Lung (tissue), 12 donors: ENCODE data around the gene SLC44A5. TPM values are rescaled to one million over a fixed set of nuclear protein-coding genes. Genes with fewer than 3 reads are reported as not detected.
"Not testable (repeated sequence)": the region's sequence is repeated elsewhere in the genome, so short reads cannot be mapped to it uniquely, and the experiment has no call there.

Experiments
- ATAC-seq: fragments of 200-7000 bp; cut with Tn5 transposase; one replicate; pipeline ENCODE4 v1.9.1; 2020; ENCODE audit warnings: moderate number of reproducible peaks; ENCODE audit not compliant: insufficient read depth, low FRiP score
- DNase-seq, 3 donors: peaks; one replicate each; pipeline ENCODE4 v3.0.0-alpha.2; 2013 to 2017
- H3K27ac ChIP-seq, 2 donors: one replicate each; pipeline ENCODE4 v1.5.1; 2013; ENCODE audit warnings: mild to moderate bottlenecking in 2 of 2, moderate library complexity in 2 of 2, control low read depth in 1 of 2, inconsistent platforms in 1 of 2, low read depth in 1 of 2, low read length in 1 of 2
- H3K27me3 ChIP-seq, 3 donors: one replicate each; pipeline ENCODE4 v1.5.1; 2013; ENCODE audit warnings: low read length in 2 of 3; ENCODE audit not compliant: control insufficient read depth in 3 of 3, insufficient read depth in 3 of 3
- H3K36me3 ChIP-seq, 4 donors: one replicate each; pipeline ENCODE4 v1.5.1; 2013; ENCODE audit warnings: low read length in 4 of 4, mild to moderate bottlenecking in 1 of 4, moderate library complexity in 1 of 4; ENCODE audit not compliant: control insufficient read depth in 4 of 4, insufficient read depth in 4 of 4
- H3K4me1 ChIP-seq, 5 donors: one replicate each; pipeline ENCODE4 v1.5.1; 2013; ENCODE audit warnings: low read length in 5 of 5, mild to moderate bottlenecking in 2 of 5, moderate library complexity in 1 of 5; ENCODE audit not compliant: control insufficient read depth in 5 of 5, insufficient read depth in 5 of 5
- H3K4me3 ChIP-seq: one replicate; pipeline ENCODE4 v1.5.1; 2013; ENCODE audit warnings: mild to moderate bottlenecking, control low read depth, moderate library complexity
- H3K9ac ChIP-seq, 2 donors: one replicate each; pipeline ENCODE4 v1.5.1; 2013; ENCODE audit warnings: low read length in 2 of 2, control low read depth in 1 of 2; ENCODE audit not compliant: insufficient read depth in 1 of 2
- H3K9me3 ChIP-seq, 4 donors: one replicate each; pipeline ENCODE4 v1.5.1; 2013; ENCODE audit warnings: low read length in 3 of 4, mild to moderate bottlenecking in 1 of 4, moderate library complexity in 1 of 4; ENCODE audit not compliant: control insufficient read depth in 4 of 4, insufficient read depth in 3 of 4
- WGBS, 2 donors: extraction: QIAGEN DNeasy Blood & Tissue Kit; methylation state at CpG; one replicate each; pipeline ENCODE4 v1.1.7; 2013; 5-methylcytosine and 5-hydroxymethylcytosine counted together
- polyA plus RNA-seq, 2 donors: library from polyadenylated mRNA; stranded (reverse); fragments of 200-250 nt; gene quantifications; one replicate each; pipeline ENCODE4 v1.2.1, GENCODE V29; 2013
- total RNA-seq, 2 donors: library from RNA; depleted of rRNA in 1 of 2; stranded (reverse); fragments of >200 nt in 1 of 2; gene quantifications; one replicate each; pipeline ENCODE4 v1.2.1, GENCODE V29; 2014 to 2021
- TF ChIP-seq, protein P1 (sequence below): IDR thresholded peaks from 2 replicates; pipeline ENCODE4 v1.5.1; 2012; ENCODE audit warnings: mild to moderate bottlenecking; ENCODE audit errors: control extremely low read depth, extremely low read depth
- donor health status: control.
- donor health status: control.
- donor health status: Bipolar disorder and iron deficiency.
- donor health status: healthy.
- donor health status: DM: yes; HTN: yes; CAD: no.

SLC44A5 gene
- total and polyA plus RNA-seq, 4 donors = 0.10 to 1.6 (median 0.43) TPM

- no peaks in the 10 kb centered on the region for H3K36me3 ChIP-seq
- no peak overlapping the region for H3K4me3 ChIP-seq
- no peaks in the 10 kb centered on the region for H3K4me1 ChIP-seq
- H3K9me3 ChIP-seq = no peaks in the 10 kb centered on the region
- TF ChIP-seq, protein P1, sequence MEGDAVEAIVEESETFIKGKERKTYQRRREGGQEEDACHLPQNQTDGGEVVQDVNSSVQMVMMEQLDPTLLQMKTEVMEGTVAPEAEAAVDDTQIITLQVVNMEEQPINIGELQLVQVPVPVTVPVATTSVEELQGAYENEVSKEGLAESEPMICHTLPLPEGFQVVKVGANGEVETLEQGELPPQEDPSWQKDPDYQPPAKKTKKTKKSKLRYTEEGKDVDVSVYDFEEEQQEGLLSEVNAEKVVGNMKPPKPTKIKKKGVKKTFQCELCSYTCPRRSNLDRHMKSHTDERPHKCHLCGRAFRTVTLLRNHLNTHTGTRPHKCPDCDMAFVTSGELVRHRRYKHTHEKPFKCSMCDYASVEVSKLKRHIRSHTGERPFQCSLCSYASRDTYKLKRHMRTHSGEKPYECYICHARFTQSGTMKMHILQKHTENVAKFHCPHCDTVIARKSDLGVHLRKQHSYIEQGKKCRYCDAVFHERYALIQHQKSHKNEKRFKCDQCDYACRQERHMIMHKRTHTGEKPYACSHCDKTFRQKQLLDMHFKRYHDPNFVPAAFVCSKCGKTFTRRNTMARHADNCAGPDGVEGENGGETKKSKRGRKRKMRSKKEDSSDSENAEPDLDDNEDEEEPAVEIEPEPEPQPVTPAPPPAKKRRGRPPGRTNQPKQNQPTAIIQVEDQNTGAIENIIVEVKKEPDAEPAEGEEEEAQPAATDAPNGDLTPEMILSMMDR = no peak
- ATAC-seq (no peak), DNase-seq (no peak)
- 47 to 63% methylated on average over 1 of the region's 1 CpG for WGBS, 2 donors
- H3K9ac ChIP-seq = no peak overlapping the region
- H3K27me3 ChIP-seq = peaks cover 0 to 9% (median 4%) of the 10 kb centered on the region in 3 donors
- no peak overlapping the region for H3K27ac ChIP-seq
These were observed 412.8 kb downstream of the SLC44A5 start for GRCh38 chr1:75198163-75198562.

- no peak overlapping the region for H3K9ac ChIP-seq
- 73% methylated on average over 1 of the region's 1 CpG for WGBS, 2 donors
- H3K4me3 ChIP-seq = no peak overlapping the region
- H3K9me3 ChIP-seq = no peaks in the 10 kb centered on the region
- peaks cover 0 to 7% (median 0%) of the 10 kb centered on the region in 5 donors for H3K4me1 ChIP-seq
- DNase-seq (peak; percentile 13 to 74 (median 73)), ATAC-seq (no peak)
- peaks cover 0 to 5% (median 4%) of the 10 kb centered on the region in 3 donors for H3K27me3 ChIP-seq
- H3K27ac ChIP-seq = no peak overlapping the region
- TF ChIP-seq, protein P1 = no peak
- H3K36me3 ChIP-seq = no peaks in the 10 kb centered on the region
These were observed 422.0 kb downstream of the SLC44A5 start for GRCh38 chr1:75188892-75189291.

DNA sequence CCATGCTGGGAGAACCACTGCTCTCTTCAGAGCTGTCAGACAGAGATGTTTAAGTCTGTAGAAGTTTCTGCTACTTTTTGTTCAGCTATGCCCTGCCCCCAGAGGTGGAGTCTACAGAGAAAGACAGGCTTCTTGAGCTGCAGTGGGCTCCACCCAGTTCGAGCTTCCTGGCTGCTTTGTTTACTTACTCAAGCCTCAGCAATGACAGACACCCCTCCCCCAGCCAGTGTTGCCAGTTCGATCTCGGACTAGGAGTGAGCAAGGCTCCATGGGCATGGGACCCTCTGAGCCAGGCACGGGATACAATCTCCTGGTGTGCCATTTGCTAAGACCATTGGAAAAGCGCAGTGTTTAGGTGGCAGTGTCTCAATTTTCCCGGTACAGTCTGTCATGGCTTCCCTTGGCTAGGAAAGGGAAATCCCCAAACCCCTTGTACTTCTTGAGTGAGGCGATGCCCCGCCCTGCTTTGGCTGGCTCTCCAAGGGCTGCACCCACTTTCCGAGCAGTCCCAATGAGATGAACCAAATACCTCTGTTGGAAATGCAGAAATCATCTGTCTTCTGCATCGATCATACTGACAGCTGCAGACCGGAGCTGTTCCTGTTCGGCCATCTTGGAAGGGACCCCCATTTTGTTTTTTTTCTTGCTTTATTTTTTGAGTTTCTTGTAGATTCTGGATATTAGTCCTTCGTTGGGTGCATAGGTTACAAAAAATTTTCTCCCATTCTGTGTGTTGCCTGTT is 429.5 kb downstream of the SLC44A5 start:
- not testable (repeated sequence) for H3K27ac ChIP-seq, H3K4me3 ChIP-seq, H3K9ac ChIP-seq, ATAC-seq, H3K36me3 ChIP-seq, H3K9me3 ChIP-seq, DNase-seq, H3K27me3 ChIP-seq, H3K4me1 ChIP-seq
- WGBS, 2 donors = 85 to 88% methylated on average over 13 of the region's 13 CpGs

DNA sequence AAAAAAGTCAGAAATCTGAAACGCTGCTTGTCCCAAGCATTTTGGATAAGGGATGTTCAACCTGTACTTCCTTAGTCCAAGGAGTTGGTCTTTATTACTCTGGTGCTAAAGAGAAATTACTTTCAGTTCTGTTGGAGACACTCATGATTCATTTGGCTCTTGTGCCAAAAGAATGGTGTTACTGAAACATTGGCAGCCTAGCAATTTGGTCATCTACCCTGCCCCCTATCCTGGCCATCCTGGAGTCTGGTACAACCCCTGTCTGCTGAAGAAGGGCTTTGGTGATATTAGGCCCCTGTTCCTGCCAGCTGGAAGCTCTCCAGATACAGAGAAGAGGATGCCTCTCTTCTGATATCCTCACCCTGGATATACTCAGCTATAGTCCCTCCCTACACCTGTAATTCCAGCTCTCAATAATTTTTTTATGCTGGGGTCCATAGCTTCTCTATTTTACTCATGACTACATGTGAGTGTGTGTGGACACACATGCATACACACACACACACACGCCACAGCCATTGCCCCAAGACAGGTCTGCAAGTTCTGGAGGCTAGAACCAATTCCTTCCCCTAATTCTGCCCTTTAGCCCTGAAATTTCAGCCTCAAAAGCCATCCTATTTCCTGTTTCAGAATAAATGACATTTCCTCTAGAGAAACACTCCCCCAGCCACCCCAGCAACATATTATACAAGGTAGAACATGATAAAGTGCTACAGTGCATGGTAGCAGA is 436.7 kb downstream of the SLC44A5 start:
- Histone ChIP-seq H3K4me1 (no peaks in the 10 kb centered on the region), H3K4me3 (no peak overlapping the region), H3K9ac (no peak overlapping the region), H3K27me3 (no peaks in the 10 kb centered on the region), H3K36me3 (no peaks in the 10 kb centered on the region), H3K27ac (no peak overlapping the region), H3K9me3 (peaks cover 0 to 1% (median 0%) of the 10 kb centered on the region in 4 donors)
- DNase-seq (no peak), ATAC-seq (no peak)
- WGBS, 2 donors = 67 to 79% methylated on average over 2 of the region's 2 CpGs
- TF ChIP-seq, protein P1 = no peak
